Pons (tissue), 1 donor: ENCODE results near the gene MCCC1.
A peak's percentile ranks its signal among the peaks of the same experiment; 100 is the strongest.

ENCODE experiments used
- DNase-seq: peaks from one replicate; pipeline ENCODE4 v3.0.0-alpha.2; 2016; ENCODE audit warnings: low spot score

Gene MCCC1

GRCh38 chr3:182981038-182981380 is 118.3 kb downstream of the MCCC1 start:
- no peak for DNase-seq

- peak; percentile 66 for DNase-seq
Measured at GRCh38 chr3:182980204-182981037, 118.9 kb downstream of the MCCC1 start, which contains the start of gene DCUN1D1. Gene DCUN1D1 (minus strand): TSS chr3:182980538. CDS start chr3:182980489, 49 bp downstream.

GRCh38 chr3:182979674-182980191 is 119.6 kb downstream of the MCCC1 start:
- DNase-seq: peak; percentile 36

DNA sequence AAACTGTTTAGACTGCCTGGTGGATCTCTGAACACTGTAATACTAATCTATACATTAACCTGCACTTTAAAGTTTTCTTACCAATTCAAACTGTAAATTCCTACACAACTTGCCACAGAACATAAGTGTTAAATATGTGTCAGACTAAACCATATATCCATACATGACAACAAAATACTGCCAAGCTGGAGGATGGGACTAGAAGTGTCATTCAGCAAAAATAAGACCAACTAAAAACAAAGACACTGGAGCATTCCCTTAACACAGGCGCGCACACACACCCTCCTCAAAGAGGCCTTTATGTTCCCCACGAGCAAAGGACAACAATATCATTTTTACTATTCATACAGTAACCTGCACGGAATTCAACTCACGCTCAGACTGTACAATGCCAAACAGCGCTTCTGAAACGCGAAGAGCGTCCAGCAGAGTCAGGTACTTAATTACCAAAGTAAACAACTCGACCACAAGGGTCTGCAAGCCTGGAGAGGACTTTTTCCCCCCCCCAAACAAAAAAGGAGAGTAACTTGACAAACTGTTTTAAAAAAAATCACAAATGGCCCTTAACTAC is 120.1 kb downstream of the MCCC1 start:
- peak; percentile 64 for DNase-seq

- DNase-seq: no peak
Measured at GRCh38 chr3:182978387-182978786, 120.9 kb downstream of the MCCC1 start.

GRCh38 chr3:182973047-182973446 is 126.2 kb downstream of the MCCC1 start:
- no peak for DNase-seq

DNA sequence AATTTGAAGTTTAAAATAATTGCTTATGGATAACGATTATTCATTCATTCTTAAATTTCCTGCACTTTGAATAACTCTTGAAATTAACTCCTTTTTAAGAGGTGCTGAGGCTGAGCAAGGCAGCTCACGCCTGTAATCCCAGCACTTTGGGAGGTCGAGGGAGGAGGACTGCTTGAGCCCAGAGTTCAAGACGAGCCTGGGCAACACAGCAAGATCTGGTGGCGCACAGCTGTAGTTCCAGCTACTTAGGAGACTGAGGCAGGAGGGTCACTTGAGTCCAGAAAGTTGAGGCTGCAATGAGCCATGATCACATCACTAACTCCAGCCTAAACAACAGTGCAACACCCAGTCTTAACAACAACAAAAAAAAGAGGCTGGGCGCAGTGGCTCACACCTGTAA is 126.9 kb downstream of the MCCC1 start:
- no peak for DNase-seq

DNA sequence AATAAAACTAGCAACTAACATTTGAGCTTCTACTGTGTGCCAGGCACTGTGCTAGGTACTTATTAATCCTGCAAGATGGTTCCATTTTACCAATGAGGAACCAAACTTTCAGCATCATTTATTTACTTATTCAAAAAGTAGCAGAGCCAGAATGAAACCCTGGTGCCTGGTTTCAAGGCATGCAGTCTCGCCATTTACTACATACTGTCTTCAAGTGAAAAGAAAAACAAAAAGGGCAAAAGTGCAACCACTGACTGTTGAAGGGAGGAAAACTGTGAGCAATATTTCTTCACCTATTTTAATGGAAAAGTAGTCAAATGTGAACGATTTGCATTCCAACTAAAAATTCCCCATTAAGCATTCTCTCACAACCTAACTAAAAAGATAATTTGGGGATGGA is 127.7 kb downstream of the MCCC1 start:
- no peak for DNase-seq

- no peak for DNase-seq
Measured at GRCh38 chr3:182970811-182971418, 128.4 kb downstream of the MCCC1 start.

DNA sequence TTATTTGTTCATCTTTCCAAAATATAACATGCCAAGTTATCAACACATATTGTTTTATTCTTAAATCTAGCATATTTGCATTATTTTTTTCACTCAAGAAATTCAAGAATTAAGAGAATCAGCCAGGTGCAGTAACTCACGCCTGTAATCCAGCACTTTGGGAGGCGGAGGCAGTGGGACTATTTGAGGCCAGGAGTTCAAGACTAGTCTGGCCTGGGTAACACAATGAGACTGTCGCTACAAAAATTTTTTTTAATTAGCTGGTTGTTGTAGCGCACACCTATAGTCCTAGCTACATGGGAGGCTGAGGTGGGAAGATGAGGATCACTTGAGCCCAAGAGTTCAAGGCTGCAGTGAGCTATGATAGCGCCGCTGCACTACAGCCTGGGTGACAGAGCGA is 129.4 kb downstream of the MCCC1 start:
- DNase-seq: no peak

DNA sequence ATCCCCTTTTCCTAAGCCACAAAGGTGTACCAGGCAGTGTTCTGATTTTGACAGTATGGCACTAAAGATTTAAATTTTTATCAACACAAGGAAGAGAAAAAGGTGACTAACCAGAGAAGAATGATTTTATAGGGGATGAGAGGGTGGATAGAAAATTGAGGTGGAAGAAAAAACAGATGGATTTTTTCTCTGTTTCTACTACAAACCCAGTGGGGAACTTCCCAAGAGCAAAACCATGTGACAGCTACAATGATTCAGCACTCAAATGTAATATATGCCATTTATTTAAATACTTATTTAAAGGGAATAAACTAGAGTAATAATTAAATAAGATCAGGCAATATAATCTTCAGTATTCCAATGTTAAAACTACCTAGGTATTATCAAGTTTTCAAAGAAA is 130.0 kb downstream of the MCCC1 start:
- no peak for DNase-seq

- no peak for DNase-seq
Measured at GRCh38 chr3:182967218-182968204, 131.8 kb downstream of the MCCC1 start.

DNA sequence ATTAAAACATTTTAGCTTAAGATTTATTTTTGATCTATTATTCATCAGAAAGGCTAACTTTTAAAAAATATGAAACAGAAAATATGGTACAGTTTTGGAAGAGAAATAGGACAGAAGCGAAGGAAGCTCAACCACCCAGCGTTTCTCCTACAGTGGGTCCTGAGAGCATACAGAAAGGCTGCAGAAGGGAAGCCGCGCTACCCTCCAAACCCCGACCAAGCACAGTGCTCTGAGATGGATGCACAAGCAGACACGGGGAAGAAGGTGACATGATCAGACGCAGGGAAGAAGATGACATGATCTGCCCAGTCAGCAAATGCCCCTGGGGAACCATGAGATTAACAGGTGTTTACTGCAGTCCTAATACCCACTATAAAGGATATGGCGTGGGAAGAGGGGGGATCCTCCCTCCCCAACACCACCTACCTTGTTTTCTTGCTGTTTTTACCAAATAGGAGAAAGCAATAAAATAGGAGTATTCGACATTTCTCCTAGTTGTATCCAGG is 133.4 kb downstream of the MCCC1 start:
- no peak for DNase-seq
